Neural progenitor cell (in vitro differentiated cells): Measurements from ENCODE around the gene MBTPS1.

Source experiments
- EZH2 ChIP-seq: fragments of 200-600 bp; sonication (generic); IDR thresholded peaks from 2 replicates; pipeline ENCODE4 v1.6.1; 2017; ENCODE audit warnings: antibody characterized with exemption, mild to moderate bottlenecking, moderate library complexity
- EZH2phosphoT487 ChIP-seq: fragments of 200-600 bp; sonication (generic); IDR thresholded peaks from 2 replicates; pipeline ENCODE4 v1.6.1; 2017; ENCODE audit warnings: antibody characterized with exemption
- TF ChIP-seq, protein P1 (sequence below): fragments of 200-600 bp; sonication (generic); IDR thresholded peaks from 2 replicates; pipeline ENCODE4 v1.5.1; 2017; ENCODE audit warnings: antibody characterized with exemption, mild to moderate bottlenecking

DNA sequence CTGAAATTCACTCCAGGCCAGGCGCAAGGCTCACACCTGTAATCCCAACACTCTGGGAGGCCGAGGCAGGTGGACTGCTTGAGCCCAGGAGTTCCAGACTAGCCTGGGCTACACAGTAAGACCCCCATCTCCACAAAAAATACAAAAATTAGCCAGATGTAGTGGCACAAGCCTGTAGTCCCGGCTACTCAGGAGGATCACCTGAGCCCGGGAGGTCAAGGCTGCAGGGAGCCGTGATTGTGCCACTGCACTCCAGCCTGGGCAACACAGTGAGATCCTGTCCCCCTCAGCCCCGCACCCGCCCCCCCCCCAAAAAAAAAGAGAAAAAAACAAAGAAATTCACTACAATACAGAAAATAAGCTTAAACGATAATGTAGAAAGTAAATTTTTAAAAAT lies 31.5 kb downstream of the MBTPS1 start:
- TF ChIP-seq, protein P1, sequence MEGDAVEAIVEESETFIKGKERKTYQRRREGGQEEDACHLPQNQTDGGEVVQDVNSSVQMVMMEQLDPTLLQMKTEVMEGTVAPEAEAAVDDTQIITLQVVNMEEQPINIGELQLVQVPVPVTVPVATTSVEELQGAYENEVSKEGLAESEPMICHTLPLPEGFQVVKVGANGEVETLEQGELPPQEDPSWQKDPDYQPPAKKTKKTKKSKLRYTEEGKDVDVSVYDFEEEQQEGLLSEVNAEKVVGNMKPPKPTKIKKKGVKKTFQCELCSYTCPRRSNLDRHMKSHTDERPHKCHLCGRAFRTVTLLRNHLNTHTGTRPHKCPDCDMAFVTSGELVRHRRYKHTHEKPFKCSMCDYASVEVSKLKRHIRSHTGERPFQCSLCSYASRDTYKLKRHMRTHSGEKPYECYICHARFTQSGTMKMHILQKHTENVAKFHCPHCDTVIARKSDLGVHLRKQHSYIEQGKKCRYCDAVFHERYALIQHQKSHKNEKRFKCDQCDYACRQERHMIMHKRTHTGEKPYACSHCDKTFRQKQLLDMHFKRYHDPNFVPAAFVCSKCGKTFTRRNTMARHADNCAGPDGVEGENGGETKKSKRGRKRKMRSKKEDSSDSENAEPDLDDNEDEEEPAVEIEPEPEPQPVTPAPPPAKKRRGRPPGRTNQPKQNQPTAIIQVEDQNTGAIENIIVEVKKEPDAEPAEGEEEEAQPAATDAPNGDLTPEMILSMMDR = no peak
- TF ChIP-seq EZH2phosphoT487 (no peak), EZH2 (no peak)
